SK-N-SH (cell line): ENCODE results near the gene TTLL1. TPM values are rescaled to one million over a fixed set of nuclear protein-coding genes. Genes with fewer than 3 reads are reported as not detected.

Experiments
- CTCF ChIA-PET: fragments of 300-600, 350-600 bp; formaldehyde crosslinking; extraction: SDS; loops from one replicate; lab custom pipeline; 2021; lab: Yijun Ruan, JAX
- POLR2A ChIA-PET: fragments of 350-600 bp; sonication (Branson Sonifier 250); formaldehyde crosslinking; extraction: SDS; loops from one replicate; lab custom pipeline; 2020; ENCODE audit warnings: antibody characterized with exemption, inconsistent platforms; lab: Yijun Ruan, JAX
- DNase-seq: peaks from one replicate; pipeline ENCODE4 v3.0.0; 2012
- H2AFZ ChIP-seq: fragments of 200-600 bp; sonication (generic); 2 replicates; pipeline ENCODE4 v1.8.1; 2016; ENCODE audit warnings: antibody characterized with exemption, mild to moderate bottlenecking, low read depth
- H3F3A ChIP-seq: fragments of 200-600 bp; sonication (generic); replicated peaks from 2 replicates; pipeline ENCODE3; 2016; ENCODE audit warnings: antibody characterized with exemption, mild to moderate bottlenecking; ENCODE audit not compliant: insufficient read depth
- H3K27ac ChIP-seq, 2 experiments: fragments of 200-500 bp in 1 of 2; fragments of 200-600 bp in 1 of 2; sonication (Bioruptor generic) in 1 of 2; sonication (generic), shearing (Covaris generic) in 1 of 2; 2 replicates each; pipeline versions ENCODE4 v1.5.1 to v1.6.1; 2014 to 2016; ENCODE audit warnings: low read depth in 2 of 2, inconsistent platforms in 1 of 2, low read length in 1 of 2, mild to moderate bottlenecking in 1 of 2, mixed read lengths in 1 of 2
- H3K27me3 ChIP-seq: fragments of 200-600 bp; sonication (generic), shearing (Covaris generic); 2 replicates; pipeline ENCODE4 v1.6.1; 2016; ENCODE audit warnings: mixed run types; ENCODE audit not compliant: insufficient read depth
- H3K36me3 ChIP-seq, 2 experiments: fragments of 200-500 bp in 1 of 2; fragments of 200-600 bp in 1 of 2; sonication (Bioruptor generic) in 1 of 2; sonication (generic) in 1 of 2; replicated peaks in 1 of 2; 2 replicates each; pipeline versions ENCODE3 to v1.5.1; 2014 to 2016; ENCODE audit warnings: low read length in 1 of 2, mild to moderate bottlenecking in 1 of 2; ENCODE audit not compliant: insufficient read depth in 2 of 2, control insufficient read depth in 1 of 2
- H3K4me1 ChIP-seq, 2 experiments: fragments of 200-500 bp in 1 of 2; fragments of 200-600 bp in 1 of 2; sonication (Bioruptor generic) in 1 of 2; sonication (generic), shearing (Covaris generic) in 1 of 2; 2 replicates each; pipeline versions ENCODE4 v1.5.1 to v1.6.1; 2014 to 2016; ENCODE audit warnings: low read depth in 1 of 2, low read length in 1 of 2, mixed run types in 1 of 2; ENCODE audit not compliant: insufficient read depth in 2 of 2, control insufficient read depth in 1 of 2
- H3K4me2 ChIP-seq: fragments of 200-600 bp; sonication (generic), shearing (Covaris generic); 2 replicates; pipeline ENCODE4 v1.6.1; 2017; ENCODE audit warnings: mixed run types
- H3K4me3 ChIP-seq, 2 experiments: fragments of 200-500 bp in 1 of 2; fragments of 200-600 bp in 1 of 2; sonication (Bioruptor generic) in 1 of 2; sonication (generic), shearing (Covaris generic) in 1 of 2; 2 replicates each; pipeline versions ENCODE4 v1.5.1 to v1.8.1; 2014 to 2016; ENCODE audit warnings: low read depth in 2 of 2, inconsistent platforms in 1 of 2, low read length in 1 of 2, mild to moderate bottlenecking in 1 of 2, mixed read lengths in 1 of 2, moderate library complexity in 1 of 2
- H3K79me2 ChIP-seq: fragments of 200-600 bp; sonication (generic); 2 replicates; pipeline ENCODE4 v1.8.1; 2017; ENCODE audit warnings: mild to moderate bottlenecking; ENCODE audit not compliant: insufficient read depth
- H3K9ac ChIP-seq: fragments of 200-600 bp; sonication (generic); 2 replicates; pipeline ENCODE4 v1.6.1; 2017; ENCODE audit warnings: mixed run types
- H3K9me2 ChIP-seq: fragments of 200-600 bp; sonication (generic); 2 replicates; pipeline ENCODE4 v1.6.1; 2017; ENCODE audit warnings: mixed run types
- H3K9me3 ChIP-seq: fragments of 200-600 bp; sonication (generic); 2 replicates; pipeline ENCODE4 v1.6.1; 2017; ENCODE audit warnings: mixed run types, mild to moderate bottlenecking, moderate library complexity
- H4K20me1 ChIP-seq: fragments of 200-600 bp; sonication (generic); 2 replicates; pipeline ENCODE4 v1.6.1; 2017; ENCODE audit warnings: mild to moderate bottlenecking, mixed run types; ENCODE audit not compliant: insufficient read depth
- CHD2 ChIP-seq: fragments of 150-350 bp; IDR thresholded peaks from 2 replicates; pipeline ENCODE4 v1.6.1; 2018; ENCODE audit warnings: low read length; ENCODE audit not compliant: partially characterized antibody
- CTCF ChIP-seq: fragments of 200-600 bp; sonication (generic); IDR thresholded peaks from 2 replicates; pipeline ENCODE4 v1.6.1; 2017; ENCODE audit warnings: antibody characterized with exemption, mild to moderate bottlenecking, moderate library complexity
- EP300 ChIP-seq, 2 experiments: IDR thresholded peaks; 2 replicates each; pipeline versions ENCODE4 v1.4.0 to v1.6.1; 2012; ENCODE audit warnings: borderline replicate concordance in 1 of 2, low read depth in 1 of 2, low read length in 1 of 2
- FOXJ3 ChIP-seq: sonication (generic); formaldehyde crosslinking; IDR thresholded peaks from 2 replicates; pipeline ENCODE4 v1.5.1; 2020; ENCODE audit warnings: mild to moderate bottlenecking, missing genetic modification reagents
- FOXM1 ChIP-seq: IDR thresholded peaks from 2 replicates; pipeline ENCODE4 v1.4.0; 2012; ENCODE audit warnings: low read depth, mild to moderate bottlenecking
- GABPA ChIP-seq: IDR thresholded peaks from 2 replicates; pipeline ENCODE4 v1.4.0; 2012; ENCODE audit warnings: low read depth, mild to moderate bottlenecking
- JUND ChIP-seq: IDR thresholded peaks from 2 replicates; pipeline ENCODE4 v1.4.0; 2012
- MEF2A ChIP-seq: IDR thresholded peaks from 2 replicates; pipeline ENCODE4 v1.4.0; 2012; ENCODE audit warnings: low read depth, borderline replicate concordance
- NRF1 ChIP-seq: IDR thresholded peaks from 2 replicates; pipeline ENCODE4 v1.6.1; 2012; ENCODE audit warnings: low read depth, mild to moderate bottlenecking, low read length
- PBX3 ChIP-seq: IDR thresholded peaks from 2 replicates; pipeline ENCODE4; 2012
- POLR2AphosphoS5 ChIP-seq: IDR thresholded peaks from 2 replicates; pipeline ENCODE4 v1.6.1; 2012; ENCODE audit warnings: low read depth, low read length
- RAD21 ChIP-seq: IDR thresholded peaks from 2 replicates; pipeline ENCODE4 v1.6.1; 2012; ENCODE audit warnings: mild to moderate bottlenecking, low read length
- RFX5 ChIP-seq: IDR thresholded peaks from 2 replicates; pipeline ENCODE4 v1.6.1; 2012; ENCODE audit warnings: mild to moderate bottlenecking, improper control_type of control experiment, low read length
- SMC3 ChIP-seq: IDR thresholded peaks from 2 replicates; pipeline ENCODE4 v1.6.1; 2012; ENCODE audit warnings: low read depth, low read length, improper control_type of control experiment
- TCF12 ChIP-seq: IDR thresholded peaks from 2 replicates; pipeline ENCODE4 v1.4.0; 2012
- YY1 ChIP-seq: IDR thresholded peaks from 2 replicates; pipeline ENCODE4 v1.4.0; 2012; ENCODE audit warnings: low read depth, mild to moderate bottlenecking
- WGBS: methylation state at CpG from one replicate; pipeline ENCODE4 v1.1.6; 2017; ENCODE audit warnings: low lambda C conversion rate; 5-methylcytosine and 5-hydroxymethylcytosine counted together
- polyA plus RNA-seq, 3 experiments: library from polyadenylated mRNA; depleted of rRNA; stranded (reverse); fragments of >200 nt; gene quantifications; 2 replicates each; pipeline ENCODE4 v1.2.3, GENCODE V29; 2012
- TF ChIP-seq, protein P1 (sequence below): IDR thresholded peaks from 2 replicates; pipeline ENCODE4 v1.4.0; 2012; ENCODE audit warnings: low read depth
- TF ChIP-seq, protein P2 (sequence below): fragments of 150-350 bp; IDR thresholded peaks from 2 replicates; pipeline ENCODE4 v1.6.1; 2016; ENCODE audit warnings: mild to moderate bottlenecking, low read depth, low read length
- TF ChIP-seq, protein P3 (sequence below): IDR thresholded peaks from 2 replicates; pipeline ENCODE4 v1.4.0; 2012; ENCODE audit warnings: low read depth, borderline replicate concordance

The TTLL1 gene
- polyA plus RNA-seq, 1 of the 3 experiments (the other 2 are of a cell fraction) = 14.0 TPM

DNA sequence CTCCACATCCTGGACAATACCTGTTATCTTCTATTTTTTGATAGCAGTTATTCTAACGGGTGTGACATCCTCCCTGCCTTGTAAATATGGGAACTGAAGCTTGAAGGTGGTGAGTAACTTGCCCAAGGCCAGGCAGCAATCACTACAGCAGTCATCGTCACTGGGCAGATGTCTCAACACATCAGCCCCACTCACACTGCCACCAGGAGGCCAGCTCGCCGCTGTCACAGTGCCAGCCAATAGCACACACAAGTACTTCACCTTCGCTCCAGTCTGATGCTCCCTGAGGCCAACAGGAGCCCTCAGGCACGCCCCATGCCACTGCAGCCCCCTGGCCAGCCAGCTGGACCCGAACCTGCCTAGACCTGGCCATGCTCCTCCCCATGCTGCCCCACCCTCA is 4.9 kb upstream of the TTLL1 start:
- no peaks in the 10 kb centered on the region for H3K36me3 ChIP-seq
- no peak overlapping the region for H2AFZ ChIP-seq
- no peaks in the 10 kb centered on the region for H3K27me3 ChIP-seq
- no peak for DNase-seq
- no peak overlapping the region for H3K4me3 ChIP-seq
- H3K79me2 ChIP-seq = no peaks in the 10 kb centered on the region
- TF ChIP-seq RFX5 (no peak), FOXJ3 (no peak), GABPA (no peak), RAD21 (no peak), TCF12 (no peak), SMC3 (no peak), MEF2A (no peak), EP300 (IDR thresholded peaks at IDR 0.05; ENCODE audit: borderline replicate concordance in 1 of 2, low read depth in 1 of 2, low read length in 1 of 2) (no peak), YY1 (no peak), POLR2AphosphoS5 (no peak), FOXM1 (no peak), PBX3 (no peak), NRF1 (no peak), CHD2 (no peak), JUND (no peak), CTCF (no peak)
- TF ChIP-seq, protein P1, sequence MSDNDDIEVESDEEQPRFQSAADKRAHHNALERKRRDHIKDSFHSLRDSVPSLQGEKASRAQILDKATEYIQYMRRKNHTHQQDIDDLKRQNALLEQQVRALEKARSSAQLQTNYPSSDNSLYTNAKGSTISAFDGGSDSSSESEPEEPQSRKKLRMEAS = no peak
- TF ChIP-seq, protein P2, sequence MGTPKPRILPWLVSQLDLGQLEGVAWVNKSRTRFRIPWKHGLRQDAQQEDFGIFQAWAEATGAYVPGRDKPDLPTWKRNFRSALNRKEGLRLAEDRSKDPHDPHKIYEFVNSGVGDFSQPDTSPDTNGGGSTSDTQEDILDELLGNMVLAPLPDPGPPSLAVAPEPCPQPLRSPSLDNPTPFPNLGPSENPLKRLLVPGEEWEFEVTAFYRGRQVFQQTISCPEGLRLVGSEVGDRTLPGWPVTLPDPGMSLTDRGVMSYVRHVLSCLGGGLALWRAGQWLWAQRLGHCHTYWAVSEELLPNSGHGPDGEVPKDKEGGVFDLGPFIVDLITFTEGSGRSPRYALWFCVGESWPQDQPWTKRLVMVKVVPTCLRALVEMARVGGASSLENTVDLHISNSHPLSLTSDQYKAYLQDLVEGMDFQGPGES = no peak
- TF ChIP-seq, protein P3, sequence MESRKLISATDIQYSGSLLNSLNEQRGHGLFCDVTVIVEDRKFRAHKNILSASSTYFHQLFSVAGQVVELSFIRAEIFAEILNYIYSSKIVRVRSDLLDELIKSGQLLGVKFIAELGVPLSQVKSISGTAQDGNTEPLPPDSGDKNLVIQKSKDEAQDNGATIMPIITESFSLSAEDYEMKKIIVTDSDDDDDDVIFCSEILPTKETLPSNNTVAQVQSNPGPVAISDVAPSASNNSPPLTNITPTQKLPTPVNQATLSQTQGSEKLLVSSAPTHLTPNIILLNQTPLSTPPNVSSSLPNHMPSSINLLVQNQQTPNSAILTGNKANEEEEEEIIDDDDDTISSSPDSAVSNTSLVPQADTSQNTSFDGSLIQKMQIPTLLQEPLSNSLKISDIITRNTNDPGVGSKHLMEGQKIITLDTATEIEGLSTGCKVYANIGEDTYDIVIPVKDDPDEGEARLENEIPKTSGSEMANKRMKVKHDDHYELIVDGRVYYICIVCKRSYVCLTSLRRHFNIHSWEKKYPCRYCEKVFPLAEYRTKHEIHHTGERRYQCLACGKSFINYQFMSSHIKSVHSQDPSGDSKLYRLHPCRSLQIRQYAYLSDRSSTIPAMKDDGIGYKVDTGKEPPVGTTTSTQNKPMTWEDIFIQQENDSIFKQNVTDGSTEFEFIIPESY = no peak
- POLR2A ChIA-PET = no interaction called here
- H3K9me3 ChIP-seq = no peaks in the 10 kb centered on the region
- no peak overlapping the region for H3K27ac ChIP-seq
- H4K20me1 ChIP-seq = no peaks in the 10 kb centered on the region
- CTCF ChIA-PET = no interaction called here
- no peaks in the 10 kb centered on the region for H3F3A ChIP-seq
- 0% methylated on average over 1 of the region's 7 CpGs for WGBS
- no peak overlapping the region for H3K9ac ChIP-seq
- H3K4me2 ChIP-seq = no peak overlapping the region
- no peaks in the 10 kb centered on the region for H3K9me2 ChIP-seq
- H3K4me1 ChIP-seq = peaks cover 0 to 3% of the 10 kb centered on the region in 2 experiments; a peak in 1 of 4 replicates
